ENCODE results near the gene PRKG1. TPM values are rescaled to one million over a fixed set of nuclear protein-coding genes. Genes with fewer than 3 reads are reported as not detected.

Gene PRKG1
- not detected for polyA plus RNA-seq (2012; ENCODE audit: insufficient read depth, insufficient read length)

GRCh38 chr10:51074238-51075028 lies at the start of gene PRKG1:
TSS of gene PRKG1 (plus strand) at chr10:51074487.
- no peak within 1 kb of the TSS for H3K4me3 ChIP-seq (ENCODE audit: low read length)
- no peak for DNase-seq (ENCODE audit: low read depth, low spot score)

GRCh38 chr10:51028420-51028819 lies 45.9 kb upstream of the PRKG1 start:
- H3K4me3 ChIP-seq (ENCODE audit: low read length), result no peak overlapping the region
- DNase-seq (ENCODE audit: low read depth, low spot score), result no peak

- DNase-seq (ENCODE audit: low read depth, low spot score), result no peak
- no peak overlapping the region for H3K4me3 ChIP-seq (ENCODE audit: low read length)
These were observed 45.1 kb upstream of the PRKG1 start for GRCh38 chr10:51029172-51029641.

- H3K4me3 ChIP-seq (ENCODE audit: low read length), result no peak overlapping the region
- DNase-seq (ENCODE audit: low read depth, low spot score), result no peak
These were observed 43.8 kb upstream of the PRKG1 start for GRCh38 chr10:51030480-51030879.

- DNase-seq (ENCODE audit: low read depth, low spot score), result no peak
These were observed 42.3 kb upstream of the PRKG1 start for GRCh38 chr10:51031950-51032349.

GRCh38 chr10:51034769-51035168 lies 39.5 kb upstream of the PRKG1 start:
- no peak for DNase-seq (ENCODE audit: low read depth, low spot score)
- no peak overlapping the region for H3K4me3 ChIP-seq (ENCODE audit: low read length)

More at GRCh38 chr10:51031950-51032349, 42.3 kb upstream of the PRKG1 start:
- no peak overlapping the region for H3K4me3 ChIP-seq (ENCODE audit: low read length)

GRCh38 chr10:51035344-51035743 lies 38.9 kb upstream of the PRKG1 start:
- H3K4me3 ChIP-seq (ENCODE audit: low read length), result no peak overlapping the region
- DNase-seq (ENCODE audit: low read depth, low spot score), result no peak

- no peak for DNase-seq (ENCODE audit: low read depth, low spot score)
These were observed 28.4 kb upstream of the PRKG1 start for GRCh38 chr10:51045871-51046270.

GRCh38 chr10:51046654-51047053 lies 27.6 kb upstream of the PRKG1 start:
- no peak overlapping the region for H3K4me3 ChIP-seq (ENCODE audit: low read length)
- DNase-seq (ENCODE audit: low read depth, low spot score), result no peak

More at GRCh38 chr10:51045871-51046270, 28.4 kb upstream of the PRKG1 start:
- no peak overlapping the region for H3K4me3 ChIP-seq (ENCODE audit: low read length)

GRCh38 chr10:51047857-51048256 lies 26.4 kb upstream of the PRKG1 start:
- H3K4me3 ChIP-seq (ENCODE audit: low read length), result no peak overlapping the region
- no peak for DNase-seq (ENCODE audit: low read depth, low spot score)

- H3K4me3 ChIP-seq (ENCODE audit: low read length), result no peak overlapping the region
These were observed 25.5 kb upstream of the PRKG1 start for GRCh38 chr10:51048792-51049191.

GRCh38 chr10:51052163-51052562 lies 22.1 kb upstream of the PRKG1 start:
- DNase-seq (ENCODE audit: low read depth, low spot score), result no peak
- no peak overlapping the region for H3K4me3 ChIP-seq (ENCODE audit: low read length)

More at GRCh38 chr10:51048792-51049191, 25.5 kb upstream of the PRKG1 start:
- no peak for DNase-seq (ENCODE audit: low read depth, low spot score)

GRCh38 chr10:51057925-51058324 lies 16.4 kb upstream of the PRKG1 start:
- H3K4me3 ChIP-seq (ENCODE audit: low read length), result no peak overlapping the region
- no peak for DNase-seq (ENCODE audit: low read depth, low spot score)

GRCh38 chr10:51063166-51063565 lies 11.1 kb upstream of the PRKG1 start:
- no peak for DNase-seq (ENCODE audit: low read depth, low spot score)
- H3K4me3 ChIP-seq (ENCODE audit: low read length), result no peak overlapping the region

GRCh38 chr10:51063659-51064535 lies 10.4 kb upstream of the PRKG1 start:
- DNase-seq (ENCODE audit: low read depth, low spot score), result no peak
- H3K4me3 ChIP-seq (ENCODE audit: low read length), result no peak overlapping the region

- no peak for DNase-seq (ENCODE audit: low read depth, low spot score)
- H3K4me3 ChIP-seq (ENCODE audit: low read length), result no peak overlapping the region
These were observed 8.1 kb upstream of the PRKG1 start for GRCh38 chr10:51066231-51066630.

GRCh38 chr10:51072210-51072609 lies 2.1 kb upstream of the PRKG1 start:
- DNase-seq (ENCODE audit: low read depth, low spot score), result no peak
- no peak overlapping the region for H3K4me3 ChIP-seq (ENCODE audit: low read length)

GRCh38 chr10:51072921-51073434 lies 1.3 kb upstream of the PRKG1 start:
- no peak for DNase-seq (ENCODE audit: low read depth, low spot score)
- no peak overlapping the region for H3K4me3 ChIP-seq (ENCODE audit: low read length)

GRCh38 chr10:51073453-51074237 lies 642 bp upstream of the PRKG1 start:
- no peak for DNase-seq (ENCODE audit: low read depth, low spot score)
- no peak overlapping the region for H3K4me3 ChIP-seq (ENCODE audit: low read length)

Data from Jurkat, Clone E6-1 (cell line).